A549 (cell line): ENCODE measurements around the gene NLRP3. TPM values are rescaled to one million over a fixed set of nuclear protein-coding genes. Genes with fewer than 3 reads are reported as not detected.

ENCODE experiments used
- ATAC-seq, 2 experiments: fragments of 200-7000 bp in 1 of 2; fragments of >200 bp in 1 of 2; cut with Nextera tagmentation in 1 of 2; cut with Tn5 transposase in 1 of 2; 3 replicates each; pipeline versions ENCODE4 v1.8.0 to v1.9.1; 2018 to 2020; ENCODE audit warnings: mild to moderate bottlenecking in 1 of 2, moderate library complexity in 1 of 2
- CTCF ChIA-PET: fragments of 300-600 bp; sonication (Branson Sonifier 250); formaldehyde crosslinking; extraction: SDS; loops from one replicate; lab custom pipeline; 2021; ENCODE audit warnings: antibody characterized with exemption, inconsistent platforms; lab: Yijun Ruan, JAX
- POLR2A ChIA-PET: fragments of 350-600 bp; formaldehyde crosslinking; extraction: SDS; loops from one replicate; lab custom pipeline; 2021; ENCODE audit warnings: antibody characterized with exemption, inconsistent platforms; lab: Yijun Ruan, JAX
- DNase-seq, 2 experiments: peaks; one replicate each; pipeline versions ENCODE4 v3.0.0 to v3.0.0-alpha.2; 2011 to 2016; ENCODE audit warnings: low read depth in 1 of 2, low spot score in 1 of 2
- FAIRE-seq: peaks from 2 replicates; lab custom pipeline; 2011; peaks lifted over from hg19 to GRCh38; lab: Jason Lieb, UNC
- H3K27ac ChIP-seq, 2 experiments: fragments of >200 bp; sonication (Bioruptor Twin); formaldehyde crosslinking; 3 replicates each; pipeline ENCODE4 v1.5.1; 2016 to 2017
- H3K4me1 ChIP-seq: fragments of >200 bp; sonication (Bioruptor Twin); formaldehyde crosslinking; 3 replicates; pipeline ENCODE4 v1.6.1; 2016
- H3K4me2 ChIP-seq: fragments of >200 bp; sonication (Bioruptor Twin); formaldehyde crosslinking; 3 replicates; pipeline ENCODE4 v1.6.1; 2016
- H3K4me3 ChIP-seq: fragments of >200 bp; sonication (Bioruptor Twin); formaldehyde crosslinking; 3 replicates; pipeline ENCODE4 v1.5.1; 2016
- H3K9me3 ChIP-seq: fragments of >200 bp; sonication (Bioruptor Twin); formaldehyde crosslinking; 3 replicates; pipeline ENCODE4 v1.6.1; 2016
- BHLHE40 ChIP-seq: IDR thresholded peaks from 2 replicates; pipeline ENCODE4 v1.6.1; 2012; ENCODE audit warnings: low read depth, low read length, inconsistent platforms
- CEBPB ChIP-seq, 2 experiments: fragments of >200 bp in 1 of 2; sonication (Bioruptor Twin) in 1 of 2; formaldehyde crosslinking in 1 of 2; IDR thresholded peaks; 2 replicates each; pipeline ENCODE4 v1.6.1; 2012 to 2016
- EHMT2 ChIP-seq: fragments of 200-600 bp; sonication (generic); IDR thresholded peaks from 2 replicates; pipeline ENCODE4 v1.6.1; 2016; ENCODE audit warnings: antibody characterized with exemption, low read depth, mild to moderate bottlenecking, moderate library complexity
- ESRRA ChIP-seq: fragments of 150-350 bp; IDR thresholded peaks from 2 replicates; pipeline ENCODE4 v1.6.1; 2014; ENCODE audit warnings: mild to moderate bottlenecking, low read length, borderline replicate concordance
- HDAC2 ChIP-seq: fragments of 200-600 bp; sonication (generic); IDR thresholded peaks from 2 replicates; pipeline ENCODE4 v1.6.1; 2016
- HOXA7 ChIP-seq: fragments of 250-450 bp; sonication (Bioruptor Pico); IDR thresholded peaks from 2 replicates; pipeline ENCODE4 v1.5.0; 2020; ENCODE audit warnings: mild to moderate bottlenecking, moderate library complexity
- HOXB5 ChIP-seq: fragments of 250-450 bp; sonication (Bioruptor Pico); IDR thresholded peaks from 2 replicates; pipeline ENCODE4 v1.5.0; 2020; ENCODE audit warnings: mild to moderate bottlenecking, moderate library complexity
- KDM1A ChIP-seq: fragments of 200-600 bp; sonication (generic); IDR thresholded peaks from 2 replicates; pipeline ENCODE4 v1.6.1; 2016; ENCODE audit warnings: low read depth, mild to moderate bottlenecking
- MYC ChIP-seq: IDR thresholded peaks from 2 replicates; pipeline ENCODE4 v1.6.1; 2012; ENCODE audit warnings: mild to moderate bottlenecking, inconsistent platforms, low read length, improper control_type of control experiment, borderline replicate concordance
- NFE2L2 ChIP-seq: fragments of 150-350 bp; conservative IDR thresholded peaks from 2 replicates; pipeline ENCODE4 v1.6.1; 2014; ENCODE audit warnings: low read length
- RAD21 ChIP-seq, 2 experiments: fragments of >200 bp in 1 of 2; sonication (Bioruptor Twin) in 1 of 2; formaldehyde crosslinking in 1 of 2; IDR thresholded peaks in 1 of 2; conservative IDR thresholded peaks in 1 of 2; 2 replicates in 1 of 2; 3 replicates in 1 of 2; pipeline ENCODE4 v1.6.1; 2012 to 2018; ENCODE audit warnings: inconsistent platforms in 1 of 2
- RNF2 ChIP-seq: fragments of 200-600 bp; sonication (generic); IDR thresholded peaks from 2 replicates; pipeline ENCODE4 v1.6.1; 2016; ENCODE audit warnings: low read depth, mild to moderate bottlenecking, antibody characterized with exemption, moderate library complexity, borderline replicate concordance
- SREBF2 ChIP-seq: fragments of 450-650 bp; IDR thresholded peaks from 2 replicates; pipeline ENCODE4 v1.6.1; 2014; ENCODE audit warnings: mild to moderate bottlenecking, moderate library complexity
- ZNF302 ChIP-seq: fragments of 250-450 bp; sonication (Bioruptor Pico); IDR thresholded peaks from 2 replicates; pipeline ENCODE4 v1.9.0; 2021; ENCODE audit warnings: inconsistent platforms, mild to moderate bottlenecking, moderate library complexity
- WGBS: methylation state at CpG from one replicate; pipeline ENCODE4 v1.1.6; 2017; ENCODE audit errors: missing lambda C conversion rate; 5-methylcytosine and 5-hydroxymethylcytosine counted together
- polyA plus RNA-seq, 4 experiments: library from polyadenylated mRNA; depleted of rRNA in 3 of 4; stranded (reverse); fragments of >200 nt; fragmentation: RNase III in 1 of 4; extraction: RNeasy Plus Mini Kit Qiagen cat#74134 plus additional on column Dnase treatment in 1 of 4; gene quantifications; 2 replicates in 3 of 4; 3 replicates in 1 of 4; pipeline ENCODE4 v1.2.3, GENCODE V29; 2011 to 2017
- TF ChIP-seq, protein P1 (sequence below): fragments of 200-600 bp; sonication (generic); IDR thresholded peaks from 2 replicates; pipeline ENCODE4 v1.6.1; 2016; ENCODE audit warnings: antibody characterized with exemption, mild to moderate bottlenecking, moderate library complexity
- TF ChIP-seq, protein P2 (sequence below): IDR thresholded peaks from 2 replicates; pipeline ENCODE4 v1.6.1; 2012
- TF ChIP-seq, protein P3 (sequence below): fragments of 450-650 bp; IDR thresholded peaks from 2 replicates; pipeline ENCODE4 v1.6.1; 2014; ENCODE audit warnings: antibody characterized with exemption
- TF ChIP-seq, protein P4 (sequence below): fragments of >200 bp; sonication (Bioruptor Twin); formaldehyde crosslinking; IDR thresholded peaks from 2 replicates; pipeline ENCODE4 v1.6.1; 2016
- TF ChIP-seq, protein P5 (sequence below): fragments of >200 bp; sonication (Bioruptor Twin); formaldehyde crosslinking; IDR thresholded peaks from 3 replicates; pipeline ENCODE4 v1.6.1; 2016
- TF ChIP-seq, protein P6 (sequence below): fragments of >200 bp; sonication (Bioruptor Twin); formaldehyde crosslinking; IDR thresholded peaks from 3 replicates; pipeline ENCODE4 v1.5.1; 2016
- TF ChIP-seq, protein P7 (sequence below): IDR thresholded peaks from 2 replicates; pipeline ENCODE4 v1.6.1; 2012

NLRP3 gene
- polyA plus RNA-seq, 2 of the 4 experiments (the other 2 are of a cell fraction): not detected

DNA sequence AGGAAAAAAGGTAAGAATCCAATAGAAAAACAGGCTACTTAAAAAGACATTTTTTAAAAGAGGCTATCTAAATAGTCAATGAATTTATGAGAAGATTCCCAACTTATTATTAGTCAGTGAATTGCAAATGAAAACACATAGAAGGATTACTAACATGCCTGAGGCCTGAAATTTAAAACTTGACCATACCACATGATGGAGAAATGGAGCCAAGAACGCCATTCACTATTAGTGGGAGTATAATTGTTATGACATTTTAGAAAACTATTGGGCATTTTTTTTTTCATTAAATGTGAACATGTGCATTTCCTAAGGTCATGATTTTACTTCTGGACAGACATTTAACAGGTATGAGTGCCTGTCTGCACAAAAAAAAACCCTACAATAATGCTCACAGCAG, 66.8 kb downstream of the NLRP3 start:
- no peak overlapping the region for H3K27ac ChIP-seq
- ChIA-PET POLR2A (no interaction called here), CTCF (no interaction called here)
- 4% methylated on average over 1 of the region's 1 CpG for whole genome bisulfite sequencing
- no peak overlapping the region for H3K4me2 ChIP-seq
- H3K4me1 ChIP-seq: no peaks in the 10 kb centered on the region
- TF ChIP-seq, protein P1, sequence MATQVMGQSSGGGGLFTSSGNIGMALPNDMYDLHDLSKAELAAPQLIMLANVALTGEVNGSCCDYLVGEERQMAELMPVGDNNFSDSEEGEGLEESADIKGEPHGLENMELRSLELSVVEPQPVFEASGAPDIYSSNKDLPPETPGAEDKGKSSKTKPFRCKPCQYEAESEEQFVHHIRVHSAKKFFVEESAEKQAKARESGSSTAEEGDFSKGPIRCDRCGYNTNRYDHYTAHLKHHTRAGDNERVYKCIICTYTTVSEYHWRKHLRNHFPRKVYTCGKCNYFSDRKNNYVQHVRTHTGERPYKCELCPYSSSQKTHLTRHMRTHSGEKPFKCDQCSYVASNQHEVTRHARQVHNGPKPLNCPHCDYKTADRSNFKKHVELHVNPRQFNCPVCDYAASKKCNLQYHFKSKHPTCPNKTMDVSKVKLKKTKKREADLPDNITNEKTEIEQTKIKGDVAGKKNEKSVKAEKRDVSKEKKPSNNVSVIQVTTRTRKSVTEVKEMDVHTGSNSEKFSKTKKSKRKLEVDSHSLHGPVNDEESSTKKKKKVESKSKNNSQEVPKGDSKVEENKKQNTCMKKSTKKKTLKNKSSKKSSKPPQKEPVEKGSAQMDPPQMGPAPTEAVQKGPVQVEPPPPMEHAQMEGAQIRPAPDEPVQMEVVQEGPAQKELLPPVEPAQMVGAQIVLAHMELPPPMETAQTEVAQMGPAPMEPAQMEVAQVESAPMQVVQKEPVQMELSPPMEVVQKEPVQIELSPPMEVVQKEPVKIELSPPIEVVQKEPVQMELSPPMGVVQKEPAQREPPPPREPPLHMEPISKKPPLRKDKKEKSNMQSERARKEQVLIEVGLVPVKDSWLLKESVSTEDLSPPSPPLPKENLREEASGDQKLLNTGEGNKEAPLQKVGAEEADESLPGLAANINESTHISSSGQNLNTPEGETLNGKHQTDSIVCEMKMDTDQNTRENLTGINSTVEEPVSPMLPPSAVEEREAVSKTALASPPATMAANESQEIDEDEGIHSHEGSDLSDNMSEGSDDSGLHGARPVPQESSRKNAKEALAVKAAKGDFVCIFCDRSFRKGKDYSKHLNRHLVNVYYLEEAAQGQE: no peak
- TF ChIP-seq, protein P2, sequence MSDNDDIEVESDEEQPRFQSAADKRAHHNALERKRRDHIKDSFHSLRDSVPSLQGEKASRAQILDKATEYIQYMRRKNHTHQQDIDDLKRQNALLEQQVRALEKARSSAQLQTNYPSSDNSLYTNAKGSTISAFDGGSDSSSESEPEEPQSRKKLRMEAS: no peak
- TF ChIP-seq, protein P3, sequence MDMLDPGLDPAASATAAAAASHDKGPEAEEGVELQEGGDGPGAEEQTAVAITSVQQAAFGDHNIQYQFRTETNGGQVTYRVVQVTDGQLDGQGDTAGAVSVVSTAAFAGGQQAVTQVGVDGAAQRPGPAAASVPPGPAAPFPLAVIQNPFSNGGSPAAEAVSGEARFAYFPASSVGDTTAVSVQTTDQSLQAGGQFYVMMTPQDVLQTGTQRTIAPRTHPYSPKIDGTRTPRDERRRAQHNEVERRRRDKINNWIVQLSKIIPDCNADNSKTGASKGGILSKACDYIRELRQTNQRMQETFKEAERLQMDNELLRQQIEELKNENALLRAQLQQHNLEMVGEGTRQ: no peak
- TF ChIP-seq, protein P4, sequence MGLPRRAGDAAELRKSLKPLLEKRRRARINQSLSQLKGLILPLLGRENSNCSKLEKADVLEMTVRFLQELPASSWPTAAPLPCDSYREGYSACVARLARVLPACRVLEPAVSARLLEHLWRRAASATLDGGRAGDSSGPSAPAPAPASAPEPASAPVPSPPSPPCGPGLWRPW: no peak
- TF ChIP-seq HOXB5 (CRISPR knock-in tag) (no peak), EHMT2 (no peak), NFE2L2 (no peak)
- TF ChIP-seq, protein P5, sequence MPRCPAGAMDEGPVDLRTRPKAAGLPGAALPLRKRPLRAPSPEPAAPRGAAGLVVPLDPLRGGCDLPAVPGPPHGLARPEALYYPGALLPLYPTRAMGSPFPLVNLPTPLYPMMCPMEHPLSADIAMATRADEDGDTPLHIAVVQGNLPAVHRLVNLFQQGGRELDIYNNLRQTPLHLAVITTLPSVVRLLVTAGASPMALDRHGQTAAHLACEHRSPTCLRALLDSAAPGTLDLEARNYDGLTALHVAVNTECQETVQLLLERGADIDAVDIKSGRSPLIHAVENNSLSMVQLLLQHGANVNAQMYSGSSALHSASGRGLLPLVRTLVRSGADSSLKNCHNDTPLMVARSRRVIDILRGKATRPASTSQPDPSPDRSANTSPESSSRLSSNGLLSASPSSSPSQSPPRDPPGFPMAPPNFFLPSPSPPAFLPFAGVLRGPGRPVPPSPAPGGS: no peak
- H3K9me3 ChIP-seq: no peaks in the 10 kb centered on the region
- FAIRE-seq (no peak), ATAC-seq (no peak), DNase-seq (no peak)
- H3K4me3 ChIP-seq: no peak overlapping the region

DNA sequence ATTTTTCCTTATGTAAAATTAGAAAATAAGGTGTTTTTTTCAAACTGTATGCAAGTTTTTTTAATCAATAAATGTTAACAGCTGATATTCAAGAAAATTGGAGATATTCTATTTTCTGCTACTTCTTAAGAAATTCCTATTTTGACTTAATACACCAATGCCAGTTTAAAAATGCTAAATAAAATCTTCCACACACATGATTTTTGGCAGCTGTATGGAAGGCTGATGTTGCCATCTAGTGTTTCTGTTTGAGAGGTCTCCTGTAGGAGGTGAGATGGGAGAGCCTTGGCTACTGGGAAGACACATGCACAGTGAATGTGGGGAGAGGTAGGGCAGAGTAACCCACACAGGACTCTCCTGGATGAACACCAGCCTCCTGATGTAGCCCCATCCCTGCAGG, 71.1 kb downstream of the NLRP3 start:
- no peak overlapping the region for H3K4me3 ChIP-seq
- H3K9me3 ChIP-seq: no peaks in the 10 kb centered on the region
- no peak for FAIRE-seq
- no peaks in the 10 kb centered on the region for H3K4me1 ChIP-seq
- no peak overlapping the region for H3K4me2 ChIP-seq
- H3K27ac ChIP-seq: no peak overlapping the region
- ChIA-PET POLR2A (no interaction called here), CTCF (interaction anchor here (0.6 to 1.8 kb wide), 5 partner anchors 9 to 97 kb away, joined by 3 to 4 read pairs (median 3); no protein-coding TSS in a partner anchor)
- peak; percentile 66; a peak in 3 of 6 replicates for ATAC-seq
- peak; percentile 4 to 31 for DNase-seq
- peak; percentile 27 to 50; a peak in 3 of 5 replicates for TF ChIP-seq RAD21 (conservative IDR thresholded peaks at IDR 0.05 in 1 of 2, IDR thresholded peaks at IDR 0.05 in 1 of 2)
- no peak for TF ChIP-seq ESRRA
- TF ChIP-seq, protein P6, sequence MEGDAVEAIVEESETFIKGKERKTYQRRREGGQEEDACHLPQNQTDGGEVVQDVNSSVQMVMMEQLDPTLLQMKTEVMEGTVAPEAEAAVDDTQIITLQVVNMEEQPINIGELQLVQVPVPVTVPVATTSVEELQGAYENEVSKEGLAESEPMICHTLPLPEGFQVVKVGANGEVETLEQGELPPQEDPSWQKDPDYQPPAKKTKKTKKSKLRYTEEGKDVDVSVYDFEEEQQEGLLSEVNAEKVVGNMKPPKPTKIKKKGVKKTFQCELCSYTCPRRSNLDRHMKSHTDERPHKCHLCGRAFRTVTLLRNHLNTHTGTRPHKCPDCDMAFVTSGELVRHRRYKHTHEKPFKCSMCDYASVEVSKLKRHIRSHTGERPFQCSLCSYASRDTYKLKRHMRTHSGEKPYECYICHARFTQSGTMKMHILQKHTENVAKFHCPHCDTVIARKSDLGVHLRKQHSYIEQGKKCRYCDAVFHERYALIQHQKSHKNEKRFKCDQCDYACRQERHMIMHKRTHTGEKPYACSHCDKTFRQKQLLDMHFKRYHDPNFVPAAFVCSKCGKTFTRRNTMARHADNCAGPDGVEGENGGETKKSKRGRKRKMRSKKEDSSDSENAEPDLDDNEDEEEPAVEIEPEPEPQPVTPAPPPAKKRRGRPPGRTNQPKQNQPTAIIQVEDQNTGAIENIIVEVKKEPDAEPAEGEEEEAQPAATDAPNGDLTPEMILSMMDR: peak; percentile 17; the same call in 1 of the 3 replicates
- no peak for TF ChIP-seq HDAC2
- TF ChIP-seq KDM1A: no peak
- TF ChIP-seq EHMT2: no peak
- TF ChIP-seq SREBF2: no peak

DNA sequence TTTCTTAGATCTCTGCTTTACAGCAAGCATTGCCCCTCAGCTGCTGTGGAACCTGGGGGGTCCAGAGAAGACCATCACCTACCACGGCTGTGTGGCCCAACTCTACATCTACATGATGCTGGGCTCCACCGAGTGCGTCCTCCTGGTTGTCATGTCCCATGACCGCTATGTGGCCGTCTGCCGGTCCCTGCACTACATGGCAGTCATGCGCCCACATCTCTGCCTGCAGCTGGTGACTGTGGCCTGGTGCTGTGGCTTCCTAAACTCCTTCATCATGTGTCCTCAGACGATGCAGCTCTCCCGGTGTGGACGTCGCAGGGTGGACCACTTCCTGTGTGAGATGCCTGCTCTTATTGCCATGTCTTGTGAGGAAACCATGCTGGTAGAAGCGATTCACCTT, 75.4 kb downstream of the NLRP3 start:
- Histone ChIP-seq H3K9me3 (no peaks in the 10 kb centered on the region), H3K27ac (no peak overlapping the region), H3K4me3 (no peak overlapping the region), H3K4me2 (no peak overlapping the region), H3K4me1 (no peaks in the 10 kb centered on the region)
- DNase-seq (no peak), ATAC-seq (no peak), FAIRE-seq (no peak)
- 29% methylated on average over 9 of the region's 12 CpGs for WGBS
- CTCF ChIA-PET: no interaction called here
- POLR2A ChIA-PET: no interaction called here
- no peak for TF ChIP-seq HOXA7 (CRISPR knock-in tag)
- TF ChIP-seq MYC: no peak
- TF ChIP-seq, protein P7, sequence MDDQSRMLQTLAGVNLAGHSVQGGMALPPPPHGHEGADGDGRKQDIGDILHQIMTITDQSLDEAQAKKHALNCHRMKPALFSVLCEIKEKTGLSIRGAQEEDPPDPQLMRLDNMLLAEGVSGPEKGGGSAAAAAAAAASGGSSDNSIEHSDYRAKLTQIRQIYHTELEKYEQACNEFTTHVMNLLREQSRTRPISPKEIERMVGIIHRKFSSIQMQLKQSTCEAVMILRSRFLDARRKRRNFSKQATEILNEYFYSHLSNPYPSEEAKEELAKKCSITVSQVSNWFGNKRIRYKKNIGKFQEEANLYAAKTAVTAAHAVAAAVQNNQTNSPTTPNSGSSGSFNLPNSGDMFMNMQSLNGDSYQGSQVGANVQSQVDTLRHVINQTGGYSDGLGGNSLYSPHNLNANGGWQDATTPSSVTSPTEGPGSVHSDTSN: no peak
- no peak for TF ChIP-seq CEBPB (IDR thresholded peaks at IDR 0.05)
- TF ChIP-seq, protein P6: no peak
- no peak for TF ChIP-seq BHLHE40
- TF ChIP-seq ESRRA: no peak
- no peak for TF ChIP-seq HDAC2
- TF ChIP-seq RNF2: no peak
- no peak for TF ChIP-seq ZNF302
